Measurements from ENCODE around the gene DCTN2. TPM values are rescaled to one million over a fixed set of nuclear protein-coding genes. Genes with fewer than 3 reads are reported as not detected.

DCTN2 gene
- total RNA-seq, 1 donor from 2014 or later = 116 TPM

- Histone ChIP-seq H3K27ac (no peak overlapping the region), H3K9me3 (no peaks in the 10 kb centered on the region), H3K4me3 (no peak overlapping the region), H3K4me1 (no peaks in the 10 kb centered on the region), H3K36me3 (peaks cover 74 to 83% of the 10 kb centered on the region in 2 donors), H3K27me3 (no peaks in the 10 kb centered on the region)
- intact Hi-C loops (cut with DNase I) = no loop called here
- TF ChIP-seq, protein P1, sequence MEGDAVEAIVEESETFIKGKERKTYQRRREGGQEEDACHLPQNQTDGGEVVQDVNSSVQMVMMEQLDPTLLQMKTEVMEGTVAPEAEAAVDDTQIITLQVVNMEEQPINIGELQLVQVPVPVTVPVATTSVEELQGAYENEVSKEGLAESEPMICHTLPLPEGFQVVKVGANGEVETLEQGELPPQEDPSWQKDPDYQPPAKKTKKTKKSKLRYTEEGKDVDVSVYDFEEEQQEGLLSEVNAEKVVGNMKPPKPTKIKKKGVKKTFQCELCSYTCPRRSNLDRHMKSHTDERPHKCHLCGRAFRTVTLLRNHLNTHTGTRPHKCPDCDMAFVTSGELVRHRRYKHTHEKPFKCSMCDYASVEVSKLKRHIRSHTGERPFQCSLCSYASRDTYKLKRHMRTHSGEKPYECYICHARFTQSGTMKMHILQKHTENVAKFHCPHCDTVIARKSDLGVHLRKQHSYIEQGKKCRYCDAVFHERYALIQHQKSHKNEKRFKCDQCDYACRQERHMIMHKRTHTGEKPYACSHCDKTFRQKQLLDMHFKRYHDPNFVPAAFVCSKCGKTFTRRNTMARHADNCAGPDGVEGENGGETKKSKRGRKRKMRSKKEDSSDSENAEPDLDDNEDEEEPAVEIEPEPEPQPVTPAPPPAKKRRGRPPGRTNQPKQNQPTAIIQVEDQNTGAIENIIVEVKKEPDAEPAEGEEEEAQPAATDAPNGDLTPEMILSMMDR (IDR thresholded peaks at IDR 0.05) = no peak
- DNase-seq (ENCODE audit: low spot score in 2 of 2) = no peak
These were observed 13.9 kb downstream of the DCTN2 start for GRCh38 chr12:57533108-57533507.

- TF ChIP-seq, protein P1 (IDR thresholded peaks at IDR 0.05) = no peak
- H3K4me3 ChIP-seq = no peak overlapping the region
- peaks cover 87% of the 10 kb centered on the region in 2 donors for H3K36me3 ChIP-seq
- no peaks in the 10 kb centered on the region for H3K4me1 ChIP-seq
- intact Hi-C loops (cut with DNase I) = no loop called here
- DNase-seq (ENCODE audit: low spot score in 2 of 2) = no peak
- H3K27ac ChIP-seq = no peak overlapping the region
- no peaks in the 10 kb centered on the region for H3K9me3 ChIP-seq
- no peaks in the 10 kb centered on the region for H3K27me3 ChIP-seq
These were observed 15.2 kb downstream of the DCTN2 start for GRCh38 chr12:57531836-57532235.

DNA sequence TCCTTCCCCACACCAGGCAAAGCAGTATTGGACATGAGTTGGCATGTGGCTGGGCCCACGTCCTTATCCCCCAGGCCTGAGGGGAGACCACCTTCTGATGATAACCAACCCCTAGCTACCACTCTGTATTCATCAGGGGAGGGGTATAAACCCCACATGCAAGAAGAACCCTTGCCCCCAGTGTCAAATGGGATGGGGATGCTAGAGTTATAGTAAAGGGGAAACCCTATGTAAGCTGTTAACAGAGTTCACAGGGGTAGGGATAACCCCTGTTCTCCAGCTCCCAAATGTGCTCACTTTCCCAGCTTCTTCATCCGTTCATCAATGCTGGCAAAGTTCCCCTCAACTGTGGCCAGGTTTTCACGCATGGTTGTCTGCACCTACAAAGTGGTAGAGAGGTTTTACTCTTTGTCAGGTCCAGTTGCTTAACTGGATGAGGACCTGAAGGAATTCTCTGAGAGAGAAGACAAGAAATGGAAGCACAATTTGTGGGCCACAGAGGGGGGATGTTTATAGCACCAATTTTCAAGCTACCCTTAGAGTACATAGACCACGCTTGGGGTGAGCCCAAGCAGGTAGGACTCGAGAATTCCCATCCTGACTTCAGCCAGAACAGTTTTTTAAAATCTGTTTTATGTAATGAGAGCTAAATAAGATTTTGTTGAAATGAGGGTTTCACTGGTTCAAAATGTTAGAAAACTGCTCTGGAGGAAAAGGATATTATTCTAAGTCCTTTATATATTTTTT is 16.4 kb downstream of the DCTN2 start:
- H3K27ac ChIP-seq = no peak overlapping the region
- TF ChIP-seq, protein P1 (IDR thresholded peaks at IDR 0.05) = no peak
- no peaks in the 10 kb centered on the region for H3K27me3 ChIP-seq
- H3K9me3 ChIP-seq = no peaks in the 10 kb centered on the region
- H3K4me1 ChIP-seq = no peaks in the 10 kb centered on the region
- intact Hi-C loops (cut with DNase I) = no loop called here
- peaks cover 98% of the 10 kb centered on the region in 2 donors for H3K36me3 ChIP-seq
- no peak for DNase-seq (ENCODE audit: low spot score in 2 of 2)
- no peak overlapping the region for H3K4me3 ChIP-seq

- no peaks in the 10 kb centered on the region for H3K27me3 ChIP-seq
- DNase-seq (ENCODE audit: low spot score in 2 of 2) = no peak
- H3K9me3 ChIP-seq = no peaks in the 10 kb centered on the region
- TF ChIP-seq, protein P1 (IDR thresholded peaks at IDR 0.05) = no peak
- H3K4me1 ChIP-seq = peaks cover 0 to 7% of the 10 kb centered on the region in 2 donors
- intact Hi-C loops (cut with DNase I) = no loop called here
- H3K27ac ChIP-seq = no peak overlapping the region
- peaks cover 98% of the 10 kb centered on the region in 2 donors for H3K36me3 ChIP-seq
- H3K4me3 ChIP-seq = no peak overlapping the region
These were observed 17.2 kb downstream of the DCTN2 start for GRCh38 chr12:57529831-57530230.

- peaks cover 91 to 94% of the 10 kb centered on the region in 2 donors for H3K36me3 ChIP-seq
These were observed 18.0 kb downstream of the DCTN2 start for GRCh38 chr12:57528831-57529555.

More at GRCh38 chr12:57528831-57529555, 18.0 kb downstream of the DCTN2 start:
- TF ChIP-seq, protein P1 (IDR thresholded peaks at IDR 0.05) = no peak
- H3K4me1 ChIP-seq = peaks cover 5 to 15% of the 10 kb centered on the region in 2 donors
- H3K4me3 ChIP-seq = no peak overlapping the region
- peak overlapping the region in 1 of 2 donors; percentile 29 for H3K27ac ChIP-seq
- no peaks in the 10 kb centered on the region for H3K27me3 ChIP-seq
- H3K9me3 ChIP-seq = no peaks in the 10 kb centered on the region
- DNase-seq (ENCODE audit: low spot score in 2 of 2) = no peak
- intact Hi-C loops (cut with DNase I) = no loop called here
